ENCODE results near the gene GMPPB.

The GMPPB gene

GRCh38 chr3:49723628-49724551, at the start of gene GMPPB:
Gene GMPPB (minus strand): TSS chr3:49723951. CDS start chr3:49723726, 225 bp downstream.
- peak; percentile 84 for DNase-seq (ENCODE audit: low read depth)
- H3K4me3 ChIP-seq (ENCODE audit: low read depth, low read length), result peak within 1 kb of the TSS; percentile 99
- TF ChIP-seq CTCF (IDR thresholded peaks at IDR 0.05; ENCODE audit: low read depth, low read length, missing control alignments), result no peak

GRCh38 chr3:49772703-49773102, 49.0 kb upstream of the GMPPB start:
- no peak overlapping the region for H3K4me3 ChIP-seq (ENCODE audit: low read depth, low read length)
- DNase-seq (ENCODE audit: low read depth), result no peak
- TF ChIP-seq CTCF (IDR thresholded peaks at IDR 0.05; ENCODE audit: low read depth, low read length, missing control alignments), result no peak

- no peak for DNase-seq (ENCODE audit: low read depth)
- no peak overlapping the region for H3K4me3 ChIP-seq (ENCODE audit: low read depth, low read length)
- no peak for TF ChIP-seq CTCF (IDR thresholded peaks at IDR 0.05; ENCODE audit: low read depth, low read length, missing control alignments)
Measured at GRCh38 chr3:49771340-49771938, 47.7 kb upstream of the GMPPB start.

GRCh38 chr3:49769926-49770325, 46.2 kb upstream of the GMPPB start:
- no peak overlapping the region for H3K4me3 ChIP-seq (ENCODE audit: low read depth, low read length)
- no peak for TF ChIP-seq CTCF (IDR thresholded peaks at IDR 0.05; ENCODE audit: low read depth, low read length, missing control alignments)
- DNase-seq (ENCODE audit: low read depth), result no peak

GRCh38 chr3:49769286-49769915, 45.6 kb upstream of the GMPPB start:
- TF ChIP-seq CTCF (IDR thresholded peaks at IDR 0.05; ENCODE audit: low read depth, low read length, missing control alignments), result no peak
- no peak for DNase-seq (ENCODE audit: low read depth)
- H3K4me3 ChIP-seq (ENCODE audit: low read depth, low read length), result no peak overlapping the region

GRCh38 chr3:49763981-49764380, 40.2 kb upstream of the GMPPB start:
- DNase-seq (ENCODE audit: low read depth), result no peak
- no peak for TF ChIP-seq CTCF (IDR thresholded peaks at IDR 0.05; ENCODE audit: low read depth, low read length, missing control alignments)
- H3K4me3 ChIP-seq (ENCODE audit: low read depth, low read length), result no peak overlapping the region
